HG03460 (cell line): ENCODE measurements around the gene ERN2.

Experiments
- ATAC-seq: cut with Tn5 transposase; IDR thresholded peaks from one replicate; pipeline ENCODE4 v1.9.1; 2021; ENCODE audit not compliant: unreplicated experiment

The ERN2 gene

GRCh38 chr16:23640931-23641765, 71.9 kb downstream of the ERN2 start, which contains the start of the genes DCTN5 and PALB2:
DCTN5 (plus strand) TSS chr16:23641466; CDS start chr16:23641543, 77 bp downstream.
PALB2 (minus strand) TSS chr16:23641310; CDS start chr16:23641157, 153 bp downstream.
- peak; percentile 96 for ATAC-seq

GRCh38 chr16:23640615-23640930, 72.4 kb downstream of the ERN2 start:
- no peak for ATAC-seq
